Esophagus muscularis mucosa (tissue), 3 donors: ENCODE data around the gene HSD11B2.

Experiments
- CTCF ChIP-seq, 3 experiments: fragments of 200-600 bp in 2 of 3; fragments of 450-650 bp in 1 of 3; sonication (generic) in 2 of 3; IDR thresholded peaks; one replicate each; pipeline ENCODE4 v1.5.1; 2017 to 2019; ENCODE audit warnings: antibody characterized with exemption in 3 of 3, mild to moderate bottlenecking in 2 of 3, moderate library complexity in 1 of 3
- POLR2A ChIP-seq: fragments of 450-650 bp; IDR thresholded peaks from one replicate; pipeline ENCODE4 v1.6.1; 2017; ENCODE audit warnings: antibody characterized with exemption, moderate library complexity, mild to moderate bottlenecking, low read depth
- POLR2AphosphoS5 ChIP-seq, 2 donors: sonication (generic); formaldehyde crosslinking; IDR thresholded peaks; one replicate each; pipeline ENCODE4 v1.6.1; 2017; ENCODE audit warnings: antibody characterized with exemption in 2 of 2

- TF ChIP-seq POLR2A (no peak), CTCF (IDR thresholded peaks at IDR 0.05) (no peak), POLR2AphosphoS5 (IDR thresholded peaks at IDR 0.05) (no peak)
Measured at GRCh38 chr16:67389911-67390815, 40.8 kb upstream of the HSD11B2 start.
